ENCODE measurements around the gene RELT. TPM values are rescaled to one million over a fixed set of nuclear protein-coding genes. Genes with fewer than 3 reads are reported as not detected.

The RELT gene
- total RNA-seq, 2 donors from 2014 or later: 6.5 to 14.2 TPM

GRCh38 chr11:73426219-73426850 lies 50.1 kb downstream of the RELT start:
- H3K9me3 ChIP-seq: no peaks in the 10 kb centered on the region
- no peak for ATAC-seq (ENCODE audit: insufficient number of reproducible peaks, low FRiP score, low read depth)
- H3K27me3 ChIP-seq (replicated peaks; ENCODE audit: insufficient read depth): no peaks in the 10 kb centered on the region
- DNase-seq (ENCODE audit: low spot score): no peak
- no peak overlapping the region for H3K27ac ChIP-seq
- no peak overlapping the region for H3K4me3 ChIP-seq
- H3K4me1 ChIP-seq (ENCODE audit: control insufficient read depth in 1 of 2, low read depth in 2 of 2): peaks cover 0 to 14% of the 10 kb centered on the region in 2 donors
- TF ChIP-seq CTCF (IDR thresholded peaks at IDR 0.05): no peak
- no peaks in the 10 kb centered on the region for H3K36me3 ChIP-seq

DNA sequence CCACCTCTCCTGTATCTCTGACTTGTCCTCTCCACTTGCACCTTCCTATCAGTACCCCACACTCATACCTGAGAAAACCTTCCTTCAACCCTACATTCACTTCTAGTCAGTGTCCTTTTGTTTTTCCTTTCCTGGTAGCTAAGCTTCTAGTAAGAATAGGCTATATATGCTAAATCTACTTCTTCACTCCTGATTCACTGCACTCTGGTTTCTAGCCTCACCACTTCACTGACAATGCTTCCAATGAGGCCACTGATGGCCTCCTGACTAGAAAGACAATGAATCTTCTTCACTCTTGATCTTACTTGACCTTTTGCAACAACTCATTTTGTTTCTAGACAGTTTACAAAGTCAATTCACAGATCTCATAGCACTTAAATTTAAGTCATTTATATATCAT lies 52.0 kb downstream of the RELT start:
- peaks cover 0 to 14% of the 10 kb centered on the region in 2 donors for H3K4me1 ChIP-seq (ENCODE audit: control insufficient read depth in 1 of 2, low read depth in 2 of 2)
- H3K9me3 ChIP-seq: no peaks in the 10 kb centered on the region
- H3K27me3 ChIP-seq (replicated peaks; ENCODE audit: insufficient read depth): no peaks in the 10 kb centered on the region
- no peak for ATAC-seq (ENCODE audit: insufficient number of reproducible peaks, low FRiP score, low read depth)
- no peak for TF ChIP-seq CTCF (IDR thresholded peaks at IDR 0.05)
- no peak overlapping the region for H3K27ac ChIP-seq
- no peak overlapping the region for H3K4me3 ChIP-seq
- no peaks in the 10 kb centered on the region for H3K36me3 ChIP-seq
- DNase-seq (ENCODE audit: low spot score): no peak

GRCh38 chr11:73428699-73429098 lies 52.5 kb downstream of the RELT start:
- Histone ChIP-seq H3K36me3 (no peaks in the 10 kb centered on the region), H3K27ac (no peak overlapping the region), H3K9me3 (no peaks in the 10 kb centered on the region), H3K27me3 (replicated peaks; ENCODE audit: insufficient read depth) (no peaks in the 10 kb centered on the region), H3K4me1 (ENCODE audit: control insufficient read depth in 1 of 2, low read depth in 2 of 2) (peaks cover 0 to 14% of the 10 kb centered on the region in 2 donors), H3K4me3 (no peak overlapping the region)
- DNase-seq (ENCODE audit: low spot score) (no peak), ATAC-seq (ENCODE audit: insufficient number of reproducible peaks, low FRiP score, low read depth) (no peak)
- TF ChIP-seq CTCF (IDR thresholded peaks at IDR 0.05): no peak

GRCh38 chr11:73429121-73429750 lies 53.0 kb downstream of the RELT start:
- no peaks in the 10 kb centered on the region for H3K9me3 ChIP-seq
- no peak for ATAC-seq (ENCODE audit: insufficient number of reproducible peaks, low FRiP score, low read depth)
- TF ChIP-seq CTCF (IDR thresholded peaks at IDR 0.05): no peak
- no peak overlapping the region for H3K27ac ChIP-seq
- H3K4me1 ChIP-seq (ENCODE audit: control insufficient read depth in 1 of 2, low read depth in 2 of 2): peaks cover 0 to 14% of the 10 kb centered on the region in 2 donors
- H3K36me3 ChIP-seq: no peaks in the 10 kb centered on the region
- DNase-seq (ENCODE audit: low spot score): no peak
- H3K4me3 ChIP-seq: no peak overlapping the region
- H3K27me3 ChIP-seq (replicated peaks; ENCODE audit: insufficient read depth): no peaks in the 10 kb centered on the region

DNA sequence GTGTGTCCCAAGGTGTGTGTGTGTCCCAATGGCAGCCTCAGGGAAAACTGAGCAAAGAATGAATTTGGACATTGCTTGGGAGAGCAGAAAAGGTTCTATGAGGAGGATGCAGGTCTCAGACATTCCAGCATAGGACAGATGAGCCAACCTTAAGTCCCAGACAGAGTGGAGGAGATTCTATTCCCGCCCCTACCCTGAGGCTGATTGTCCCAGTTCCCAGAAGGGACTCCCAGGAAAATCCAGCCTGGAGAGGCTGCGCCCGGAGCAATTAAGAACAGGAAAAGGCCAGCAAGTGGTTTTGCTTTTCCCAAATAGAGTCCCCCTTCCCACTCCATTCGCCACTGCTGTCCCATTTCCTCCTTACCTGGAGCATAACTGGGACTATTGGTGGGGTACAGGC lies 54.1 kb downstream of the RELT start:
- Histone ChIP-seq H3K9me3 (no peaks in the 10 kb centered on the region), H3K27ac (no peak overlapping the region), H3K27me3 (replicated peaks; ENCODE audit: insufficient read depth) (no peaks in the 10 kb centered on the region), H3K4me1 (ENCODE audit: control insufficient read depth in 1 of 2, low read depth in 2 of 2) (peaks cover 0 to 14% of the 10 kb centered on the region in 2 donors), H3K4me3 (no peak overlapping the region), H3K36me3 (no peaks in the 10 kb centered on the region)
- ATAC-seq (ENCODE audit: insufficient number of reproducible peaks, low FRiP score, low read depth) (no peak), DNase-seq (ENCODE audit: low spot score) (no peak)
- TF ChIP-seq CTCF (IDR thresholded peaks at IDR 0.05): no peak

All from thoracic aorta (tissue), 2 donors.